Embryonic facial prominence (tissue), 1 donor: ENCODE results near the gene PEX14.

ENCODE experiments used
- DNase-seq: peaks from one replicate; pipeline ENCODE4 v3.0.0-alpha.2; 2016; ENCODE audit errors: extremely low spot score

Gene PEX14

DNA sequence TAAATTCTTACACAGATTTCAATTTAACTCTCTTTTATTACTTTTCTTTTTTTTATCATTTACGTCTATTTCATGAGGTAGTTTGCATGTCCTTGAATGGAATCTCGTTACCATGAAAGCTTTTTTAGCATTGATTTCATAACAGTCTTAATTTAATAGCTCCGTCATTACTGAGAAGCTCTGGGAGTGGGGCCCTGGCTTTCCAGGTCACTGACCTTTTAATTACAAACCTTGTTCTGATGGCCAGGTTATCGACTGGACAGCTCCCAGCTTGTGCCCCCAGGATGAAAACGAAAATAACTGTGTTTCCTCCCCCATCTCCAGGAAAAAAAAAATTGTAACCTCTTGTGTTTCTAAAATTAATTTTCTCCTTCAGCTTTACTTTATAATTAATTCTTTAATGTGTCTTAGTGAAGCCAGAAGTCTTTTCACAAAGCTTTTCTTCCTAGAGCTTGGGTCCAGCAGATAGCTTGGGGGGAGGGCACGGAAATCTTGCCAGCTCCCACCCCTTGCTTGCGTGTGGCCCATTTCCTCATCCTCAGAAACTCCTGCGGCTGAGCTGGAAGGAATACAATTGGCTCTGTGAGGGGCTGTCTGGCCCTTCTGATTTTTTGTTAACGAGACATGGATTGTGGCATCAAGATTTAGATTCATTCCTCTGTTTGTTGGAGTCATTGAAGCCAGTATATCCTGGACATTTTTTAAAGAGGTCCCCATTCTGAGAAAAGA is 65.7 kb downstream of the PEX14 start:
- no peak for DNase-seq

GRCh38 chr1:10541286-10541685 is 66.5 kb downstream of the PEX14 start:
- DNase-seq = no peak

DNA sequence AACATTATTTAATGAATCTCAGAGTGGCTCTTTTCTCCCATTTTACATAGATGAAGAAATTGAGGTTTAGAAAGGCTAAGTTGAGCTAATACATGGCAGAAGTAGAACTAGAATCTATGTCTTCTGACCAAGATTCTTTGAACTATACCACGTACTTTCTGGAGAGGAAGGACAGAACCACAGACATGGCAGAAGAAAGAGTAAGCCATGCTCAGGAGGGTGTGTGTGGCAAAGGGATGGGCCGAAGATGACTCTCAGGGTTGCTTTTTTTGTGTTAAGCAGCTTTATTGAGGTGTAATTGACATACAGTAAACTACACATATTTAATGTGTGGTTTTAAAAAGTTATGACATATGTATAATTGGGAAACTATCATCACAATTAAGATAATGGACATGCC is 69.5 kb downstream of the PEX14 start:
- DNase-seq = no peak

DNA sequence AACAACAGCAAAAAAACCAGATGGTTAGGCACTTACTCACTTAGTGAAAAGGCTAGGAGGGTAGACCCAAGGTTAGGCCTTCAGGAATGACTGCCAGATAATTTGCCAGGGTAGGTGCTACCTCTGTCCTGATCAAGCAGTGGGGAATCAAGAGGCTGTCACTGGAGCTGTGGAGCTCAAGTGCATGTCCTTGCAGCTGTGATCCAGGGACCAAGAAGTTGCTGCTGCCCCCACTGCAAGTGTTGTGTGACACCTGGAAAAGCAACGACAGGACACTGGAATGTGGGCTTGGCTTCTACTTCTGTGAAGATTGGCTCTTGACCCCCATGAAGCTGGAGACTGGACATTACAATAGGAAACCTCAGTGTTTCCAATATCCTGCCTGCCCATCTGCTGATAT is 72.1 kb downstream of the PEX14 start:
- no peak for DNase-seq

GRCh38 chr1:10549904-10550664 is 75.3 kb downstream of the PEX14 start:
- no peak for DNase-seq

DNA sequence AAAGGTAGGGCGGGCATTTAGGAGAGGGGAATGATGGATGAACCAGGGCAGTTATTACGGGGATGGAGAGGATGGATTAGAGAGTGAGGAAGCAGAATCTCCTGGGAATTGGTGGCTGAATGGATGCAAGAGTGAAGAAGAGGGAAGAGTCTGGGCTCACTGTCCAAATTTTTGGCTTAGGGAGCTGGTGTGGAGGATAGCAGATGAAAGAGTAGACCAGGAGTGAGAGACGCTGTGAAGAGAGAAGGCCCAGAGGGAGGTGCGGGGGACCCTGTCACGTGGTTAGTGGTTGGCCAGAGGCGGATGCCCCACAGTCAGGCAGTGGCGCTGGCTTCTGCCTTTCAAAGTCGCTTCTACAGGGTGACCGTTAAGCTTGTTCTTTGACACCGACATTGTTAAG is 78.4 kb downstream of the PEX14 start:
- DNase-seq = no peak

GRCh38 chr1:10555635-10556429 is 81.1 kb downstream of the PEX14 start:
- DNase-seq = no peak

GRCh38 chr1:10556430-10557005 is 81.8 kb downstream of the PEX14 start:
- DNase-seq = no peak

DNA sequence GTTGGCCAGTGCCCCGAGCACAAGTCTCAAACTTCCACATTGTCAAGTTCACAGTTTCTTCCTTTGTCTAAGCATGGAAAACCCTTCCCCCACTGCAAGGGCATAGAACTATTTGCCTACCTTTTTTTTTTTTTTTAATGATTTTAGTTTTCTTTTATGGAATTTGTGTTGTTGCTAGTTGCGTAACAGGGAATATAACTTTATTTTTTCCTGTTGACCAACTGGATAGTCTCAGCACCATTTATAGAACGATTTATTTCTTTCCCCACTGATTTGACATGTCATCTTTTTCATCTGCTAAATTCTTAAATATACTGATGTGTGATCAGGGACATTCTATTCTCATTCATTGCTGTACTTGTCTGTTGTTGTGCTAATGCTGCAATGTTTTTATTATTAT is 83.0 kb downstream of the PEX14 start:
- no peak for DNase-seq

GRCh38 chr1:10559386-10559785 is 84.6 kb downstream of the PEX14 start:
- no peak for DNase-seq

- DNase-seq = no peak
Measured at GRCh38 chr1:10561497-10561896, 86.7 kb downstream of the PEX14 start.

GRCh38 chr1:10561955-10562354 is 87.2 kb downstream of the PEX14 start:
- no peak for DNase-seq

GRCh38 chr1:10564063-10564462 is 89.3 kb downstream of the PEX14 start:
- DNase-seq = no peak

- no peak for DNase-seq
Measured at GRCh38 chr1:10569531-10569930, 94.8 kb downstream of the PEX14 start.

DNA sequence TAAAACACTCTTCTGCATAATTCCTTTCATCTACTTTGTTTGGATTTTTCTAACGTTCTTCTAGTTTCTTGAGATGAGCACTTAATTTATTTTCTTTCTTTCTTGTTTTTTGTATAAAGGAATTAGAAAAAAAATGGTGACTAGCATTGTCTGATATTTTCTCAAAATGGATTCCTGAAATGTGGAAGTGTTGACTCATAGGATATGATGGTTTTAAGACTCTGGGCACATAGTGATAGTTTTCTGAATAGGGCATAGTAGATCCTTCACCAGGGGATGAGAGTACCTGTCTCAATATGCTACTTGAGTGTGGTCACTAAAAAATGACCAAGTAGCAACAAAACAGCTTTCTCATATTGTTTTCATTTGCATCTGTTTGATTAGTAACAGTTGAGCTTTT is 100.9 kb downstream of the PEX14 start:
- DNase-seq = no peak

- no peak for DNase-seq
Measured at GRCh38 chr1:10578070-10578469, 103.3 kb downstream of the PEX14 start.

DNA sequence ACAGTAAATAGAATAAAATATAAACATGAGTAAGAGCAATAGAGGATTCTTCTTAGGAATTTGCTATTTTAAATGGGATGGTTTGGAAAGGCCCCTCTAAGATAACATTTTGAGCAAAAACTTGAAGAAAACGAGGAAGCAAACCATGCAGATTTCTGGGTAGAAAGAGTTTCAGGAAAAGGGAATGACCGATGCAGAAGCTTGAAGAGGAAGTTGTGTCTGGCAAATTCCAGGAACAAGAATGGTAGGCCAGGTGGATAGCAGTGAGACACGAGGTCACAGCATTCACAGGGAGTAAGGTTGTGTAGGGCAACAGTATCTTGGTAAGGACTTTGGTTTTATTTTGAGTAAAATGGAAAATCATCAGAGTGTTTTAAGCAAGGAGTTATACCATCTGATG is 108.9 kb downstream of the PEX14 start:
- no peak for DNase-seq

- no peak for DNase-seq
Measured at GRCh38 chr1:10585242-10585641, 110.5 kb downstream of the PEX14 start.

- DNase-seq = no peak
Measured at GRCh38 chr1:10586125-10586524, 111.4 kb downstream of the PEX14 start.

DNA sequence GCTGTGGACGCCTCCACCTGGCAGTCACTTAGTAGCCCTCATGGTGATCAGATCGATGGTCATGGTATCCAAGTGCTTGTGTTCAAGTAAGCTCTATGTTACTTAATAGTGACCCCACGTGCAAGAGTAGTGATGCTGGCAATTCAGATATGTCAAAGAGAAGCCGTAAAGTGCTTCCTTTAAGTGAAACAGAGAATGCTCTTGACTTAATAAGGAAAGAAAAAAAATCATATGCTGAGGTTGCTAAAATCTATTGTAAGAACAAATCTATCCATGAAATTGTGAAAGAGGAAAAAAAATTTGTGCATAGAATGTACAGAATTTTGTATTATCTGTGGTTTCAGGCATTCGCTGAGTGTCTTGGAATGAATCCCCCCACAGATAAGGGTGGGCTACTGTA is 113.9 kb downstream of the PEX14 start:
- DNase-seq = no peak

- DNase-seq = no peak
Measured at GRCh38 chr1:10589074-10589473, 114.3 kb downstream of the PEX14 start.

DNA sequence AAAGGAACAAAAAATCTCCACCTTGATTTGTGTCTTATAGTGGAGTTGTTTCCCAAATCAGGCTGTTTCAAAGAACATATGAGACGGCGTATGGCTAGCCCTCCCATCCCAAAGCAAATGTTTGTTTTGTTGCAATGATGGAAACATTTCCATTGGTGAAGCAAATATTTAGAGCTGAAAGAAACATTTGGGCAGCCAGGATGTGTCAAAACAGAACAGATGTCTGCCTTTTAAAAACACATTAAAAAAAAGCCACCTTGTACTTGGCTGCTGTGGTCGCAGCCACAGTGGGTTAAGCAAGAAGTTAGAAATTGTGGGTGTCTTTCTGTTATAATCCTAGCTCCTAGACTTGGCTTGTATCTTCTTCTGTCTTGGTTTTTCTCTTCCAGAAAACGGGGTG is 116.3 kb downstream of the PEX14 start:
- no peak for DNase-seq
